HT-29 (cell line): ENCODE results near the gene RNF167. TPM values are rescaled to one million over a fixed set of nuclear protein-coding genes. Genes with fewer than 3 reads are reported as not detected.

Experiments used
- DNase-seq: peaks from one replicate; pipeline ENCODE4 v3.0.0-alpha.2; 2015; ENCODE audit warnings: low spot score
- total RNA-seq: library from RNA; depleted of rRNA; stranded (reverse); fragments of >200 nt; shearing (Covaris generic); gene quantifications from 2 replicates; pipeline ENCODE4 v1.2.3, GENCODE V29; 2014

Gene RNF167
- total RNA-seq, 1 experiment from 2014 or later: 62.9 TPM

DNA sequence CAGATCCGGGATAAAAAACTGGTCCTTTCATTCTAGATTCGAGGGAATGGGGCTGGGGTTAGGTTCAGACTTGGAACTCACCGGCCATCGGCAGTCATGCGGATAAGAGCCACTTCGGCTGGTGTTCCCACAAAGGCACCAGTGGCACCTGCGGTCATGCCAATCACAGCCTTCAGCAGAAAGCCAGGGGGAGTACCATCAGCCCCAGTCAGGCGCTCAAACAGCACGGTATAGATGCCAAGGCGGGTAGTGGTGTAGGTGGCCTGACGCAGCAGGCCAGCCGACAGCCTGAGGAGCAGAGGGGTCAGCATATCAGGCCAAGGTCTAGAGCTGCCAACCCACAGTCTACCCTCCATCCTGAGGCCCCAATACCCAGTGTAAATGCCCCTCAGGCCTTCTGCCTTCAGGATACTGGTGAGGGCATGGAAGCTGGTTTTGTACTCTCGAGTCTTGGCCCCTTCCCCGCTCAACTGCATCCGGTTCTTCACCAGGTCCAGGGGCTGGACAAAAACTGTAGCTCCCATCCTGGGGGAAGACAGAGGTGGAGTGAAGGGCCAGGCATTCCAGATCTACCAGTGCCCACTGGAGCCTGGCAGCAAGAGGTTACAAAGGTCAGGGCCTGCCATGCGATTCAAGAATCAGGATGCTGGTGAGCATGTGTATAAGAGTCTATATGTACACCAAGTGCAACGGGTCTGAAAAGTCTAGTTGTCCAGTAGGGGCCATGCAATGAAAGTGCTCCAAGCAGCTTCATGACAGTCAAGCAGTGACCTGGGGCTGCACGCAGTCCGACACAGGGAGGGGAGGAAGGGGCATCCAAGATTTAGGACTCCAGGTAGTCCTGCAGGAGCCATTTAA is 1.2 kb upstream of the RNF167 start:
- no peak for DNase-seq

DNA sequence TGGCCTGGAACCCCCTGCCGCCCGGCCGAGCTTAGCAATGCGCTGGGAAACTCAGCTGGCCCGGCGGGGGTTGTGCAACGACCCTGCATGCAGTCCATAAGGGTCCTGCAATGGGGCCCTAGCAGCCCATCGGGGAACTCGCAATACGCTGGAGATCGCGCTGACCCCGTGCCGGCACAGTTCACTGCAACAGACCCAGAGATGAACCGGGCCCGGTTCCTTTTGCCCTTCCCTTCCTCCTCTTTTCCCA is 597 bp upstream of the RNF167 start:
- DNase-seq: no peak

DNA sequence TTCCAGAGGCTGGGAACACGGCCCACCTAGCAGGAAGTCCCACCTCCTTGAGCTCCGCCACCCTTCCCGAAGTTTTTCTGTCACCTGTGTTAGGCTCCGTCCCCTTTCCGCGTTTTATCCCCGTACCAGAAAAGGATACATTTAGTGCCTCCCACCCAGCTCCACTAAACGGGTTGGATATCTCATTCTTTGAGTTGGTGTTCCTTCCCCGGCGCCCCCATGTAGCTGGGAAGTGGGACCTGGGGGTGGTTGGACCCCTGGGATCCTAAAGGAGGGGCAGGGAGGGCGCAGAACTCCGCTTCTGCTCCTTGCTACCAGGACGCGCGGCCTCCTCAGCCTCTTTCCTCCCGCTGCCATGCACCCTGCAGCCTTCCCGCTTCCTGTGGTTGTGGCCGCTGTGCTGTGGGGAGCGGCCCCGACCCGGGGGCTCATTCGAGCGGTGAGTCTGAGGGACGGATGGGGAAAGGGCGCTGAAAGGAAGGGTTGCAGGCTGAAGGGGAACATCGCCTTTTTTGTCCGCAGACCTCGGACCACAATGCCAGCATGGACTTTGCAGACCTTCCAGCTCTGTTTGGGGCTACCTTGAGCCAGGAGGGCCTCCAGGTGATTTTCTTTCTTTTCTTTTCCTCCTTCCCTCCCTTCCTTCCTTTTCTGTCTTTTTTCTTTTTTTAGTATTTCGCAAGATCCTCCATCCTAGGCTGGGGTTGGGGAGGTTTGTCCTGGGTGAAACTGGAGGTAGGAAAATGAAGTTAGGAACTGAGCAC is 669 bp downstream of the RNF167 start:
- no peak for DNase-seq

DNA sequence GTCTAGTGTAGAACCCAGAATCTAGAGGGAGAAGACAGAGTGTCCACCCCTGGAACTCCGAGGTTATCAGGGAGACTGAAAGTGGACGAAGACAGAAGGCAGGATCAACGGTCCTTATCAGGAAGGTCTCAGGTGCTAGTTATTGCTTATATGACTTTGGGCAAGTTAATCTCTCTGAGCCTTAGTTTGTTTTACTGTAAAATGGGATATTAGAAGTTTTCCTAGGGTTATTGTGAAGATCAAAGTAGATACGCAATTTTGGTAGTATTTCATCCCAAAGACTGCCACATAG is 1.2 kb downstream of the RNF167 start:
- no peak for DNase-seq

DNA sequence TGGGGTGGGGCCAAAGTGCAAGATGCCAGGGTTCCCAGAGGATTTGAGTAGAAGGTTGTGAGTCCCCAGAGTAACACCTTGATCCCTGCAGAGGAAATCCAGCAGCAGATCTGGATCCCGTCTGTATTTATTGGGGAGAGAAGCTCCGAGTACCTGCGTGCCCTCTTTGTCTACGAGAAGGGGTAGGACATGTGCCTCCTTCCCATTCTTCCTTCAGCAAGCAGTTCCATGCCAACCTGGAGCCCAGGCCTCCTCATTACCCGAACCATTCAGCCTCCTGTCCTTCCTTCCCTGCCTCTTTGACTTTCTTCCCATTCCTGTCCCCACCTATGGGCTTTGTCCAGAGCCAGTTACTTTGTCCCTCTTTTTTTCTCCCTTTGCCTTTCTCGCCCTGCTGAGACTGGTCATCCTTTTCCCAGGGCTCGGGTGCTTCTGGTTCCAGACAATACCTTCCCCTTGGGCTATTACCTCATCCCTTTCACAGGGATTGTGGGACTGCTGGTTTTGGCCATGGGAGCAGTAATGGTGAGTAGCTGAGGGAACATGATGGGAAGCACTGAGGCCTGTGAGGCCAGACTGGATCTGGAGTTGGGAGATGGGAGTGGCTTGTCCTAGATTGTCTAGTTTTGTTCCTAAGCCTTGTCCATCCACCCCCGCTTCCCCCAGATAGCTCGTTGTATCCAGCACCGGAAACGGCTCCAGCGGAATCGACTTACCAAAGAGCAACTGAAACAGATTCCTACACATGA is 2.9 kb downstream of the RNF167 start:
- DNase-seq: no peak

DNA sequence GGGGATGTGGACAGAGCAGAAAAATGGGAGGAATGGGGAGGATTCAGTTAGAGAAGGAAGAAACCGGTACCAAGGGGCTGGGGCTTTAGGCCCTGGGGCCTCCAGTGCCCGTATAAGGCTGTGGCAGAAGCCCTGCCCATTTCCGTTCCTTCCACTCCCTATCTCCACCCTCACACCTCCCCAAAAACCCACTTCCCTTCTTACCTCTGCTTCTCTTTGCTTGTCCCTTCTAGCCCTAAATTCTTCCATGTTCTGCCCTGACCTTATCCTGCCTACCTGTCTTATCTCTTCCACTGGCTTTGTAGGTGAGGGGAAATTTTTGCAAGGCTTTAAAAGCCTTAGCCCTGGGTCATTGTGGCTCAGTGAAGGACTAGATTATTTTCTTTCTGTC is 4.1 kb downstream of the RNF167 start:
- DNase-seq: no peak

DNA sequence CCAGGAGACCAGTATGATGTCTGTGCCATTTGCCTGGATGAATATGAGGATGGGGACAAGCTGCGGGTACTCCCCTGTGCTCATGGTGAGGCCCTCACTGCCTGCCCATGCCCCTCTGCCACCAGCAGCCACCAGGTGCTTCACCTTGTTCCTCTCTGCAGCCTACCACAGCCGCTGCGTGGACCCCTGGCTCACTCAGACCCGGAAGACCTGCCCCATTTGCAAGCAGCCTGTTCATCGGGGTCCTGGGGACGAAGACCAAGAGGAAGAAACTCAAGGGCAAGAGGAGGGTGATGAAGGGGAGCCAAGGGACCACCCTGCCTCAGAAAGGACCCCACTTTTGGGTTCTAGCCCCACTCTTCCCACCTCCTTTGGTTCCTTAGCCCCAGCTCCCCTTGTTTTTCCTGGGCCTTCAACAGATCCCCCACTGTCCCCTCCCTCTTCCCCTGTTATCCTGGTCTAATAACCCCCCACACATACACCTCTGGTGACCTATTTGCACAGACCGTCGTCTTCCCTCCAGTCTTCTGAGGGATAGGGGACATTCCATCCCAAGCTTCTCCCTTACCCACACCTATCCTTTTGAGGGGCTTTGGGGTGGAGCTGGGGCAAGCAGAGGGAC is 4.6 kb downstream of the RNF167 start:
- no peak for DNase-seq

DNA sequence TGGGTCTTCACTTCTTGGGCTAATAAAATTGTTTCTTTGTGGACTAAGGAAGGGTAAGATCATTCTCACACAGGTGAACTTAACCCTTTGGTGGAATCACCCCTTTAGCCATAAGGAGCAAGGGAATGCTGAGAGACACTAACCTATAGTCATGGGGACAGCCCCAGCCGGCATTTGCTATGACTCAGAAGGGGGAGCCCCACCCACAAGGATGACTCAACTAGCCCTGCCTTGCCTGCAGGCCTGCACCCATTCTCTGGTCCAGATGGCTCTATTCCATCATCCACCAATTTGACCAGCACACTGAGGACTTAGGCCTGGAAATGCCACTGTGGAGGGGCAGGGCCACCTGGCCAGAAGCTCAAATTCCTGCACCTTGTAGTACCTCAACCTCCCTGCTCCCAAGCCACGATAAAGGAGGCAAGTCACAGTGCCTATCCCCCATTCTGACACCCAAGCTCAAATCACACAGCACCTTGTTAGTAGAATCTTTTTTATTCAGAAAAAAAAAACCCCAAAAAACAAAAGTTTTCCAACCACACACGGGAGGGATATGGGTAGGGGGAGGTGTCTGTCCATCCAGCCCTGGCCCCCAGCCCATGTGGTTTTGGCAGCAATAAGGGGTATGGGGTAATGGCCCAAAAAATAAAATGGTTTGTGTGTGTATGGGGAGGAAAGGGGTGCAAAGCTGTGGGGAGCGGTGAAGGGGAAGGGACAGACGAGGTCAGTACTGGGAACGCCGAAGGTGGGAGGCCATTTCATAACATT is 5.3 kb downstream of the RNF167 start:
- DNase-seq: peak; percentile 67

DNA sequence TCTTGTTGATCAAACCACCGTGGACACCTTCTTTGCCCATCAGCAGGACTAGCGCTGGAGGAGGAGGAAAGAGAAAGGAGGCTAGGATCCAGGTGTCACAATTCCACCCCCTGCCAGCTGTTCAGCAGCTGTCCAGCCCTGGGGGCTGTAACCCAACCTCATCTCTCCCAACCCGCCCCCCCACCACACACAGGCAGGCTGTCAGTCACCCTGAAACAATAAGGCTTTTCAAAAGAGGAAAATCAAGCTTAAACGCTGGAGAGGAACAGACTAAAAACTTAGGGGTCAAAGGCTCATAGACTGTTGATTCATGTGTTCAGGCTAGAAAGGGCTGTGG is 5.8 kb downstream of the RNF167 start:
- DNase-seq: no peak

DNA sequence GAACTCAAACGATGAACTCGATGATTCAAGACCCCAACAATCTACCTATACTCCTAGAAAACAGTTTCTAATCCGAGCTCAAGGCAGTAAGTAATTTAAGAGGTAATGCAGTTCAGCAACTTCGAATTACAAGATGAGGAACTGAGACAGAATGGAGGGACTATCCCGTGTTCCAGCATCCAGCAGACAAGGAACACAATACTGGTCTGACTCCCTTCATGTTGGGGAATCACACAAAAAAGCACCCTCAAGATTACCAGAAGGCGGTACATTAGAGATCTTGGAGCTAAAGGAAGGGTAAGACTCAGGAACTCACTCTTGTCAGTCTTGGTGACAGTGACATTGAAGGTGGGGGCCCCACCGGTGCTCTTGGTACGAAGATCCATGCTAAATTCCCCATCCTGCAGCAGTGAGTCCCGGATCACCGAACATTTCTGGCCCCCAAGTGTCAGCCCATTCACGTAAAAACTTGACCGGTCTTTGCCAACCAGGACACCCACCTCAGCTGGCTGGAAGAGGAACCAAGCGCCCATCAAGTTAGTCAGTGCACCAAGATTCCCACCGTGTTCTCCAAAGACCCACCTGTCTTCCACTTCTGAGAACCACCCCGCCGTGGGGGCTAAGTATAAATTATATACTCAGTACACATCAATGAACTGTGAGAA is 6.4 kb downstream of the RNF167 start:
- DNase-seq: no peak

DNA sequence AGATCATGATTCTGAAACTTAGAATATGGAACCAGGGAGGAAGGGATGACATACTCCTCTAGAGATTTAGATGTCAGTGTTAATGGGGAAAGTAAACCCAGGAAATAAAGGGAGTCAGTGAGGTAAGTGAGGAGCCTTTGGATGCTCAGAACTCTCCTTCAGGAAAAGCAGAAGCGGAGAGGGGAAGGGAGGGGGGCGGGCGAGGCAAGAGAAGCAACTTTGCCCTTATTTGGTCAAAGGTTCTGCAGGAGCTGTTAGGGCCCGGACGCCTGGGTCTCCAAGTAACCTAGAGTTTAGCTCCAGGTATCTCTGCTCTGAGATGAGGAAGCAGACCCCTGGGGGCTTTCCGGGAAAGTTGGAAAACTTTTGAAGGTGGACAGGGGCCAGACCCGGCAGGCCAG is 6.9 kb downstream of the RNF167 start:
- DNase-seq: no peak

DNA sequence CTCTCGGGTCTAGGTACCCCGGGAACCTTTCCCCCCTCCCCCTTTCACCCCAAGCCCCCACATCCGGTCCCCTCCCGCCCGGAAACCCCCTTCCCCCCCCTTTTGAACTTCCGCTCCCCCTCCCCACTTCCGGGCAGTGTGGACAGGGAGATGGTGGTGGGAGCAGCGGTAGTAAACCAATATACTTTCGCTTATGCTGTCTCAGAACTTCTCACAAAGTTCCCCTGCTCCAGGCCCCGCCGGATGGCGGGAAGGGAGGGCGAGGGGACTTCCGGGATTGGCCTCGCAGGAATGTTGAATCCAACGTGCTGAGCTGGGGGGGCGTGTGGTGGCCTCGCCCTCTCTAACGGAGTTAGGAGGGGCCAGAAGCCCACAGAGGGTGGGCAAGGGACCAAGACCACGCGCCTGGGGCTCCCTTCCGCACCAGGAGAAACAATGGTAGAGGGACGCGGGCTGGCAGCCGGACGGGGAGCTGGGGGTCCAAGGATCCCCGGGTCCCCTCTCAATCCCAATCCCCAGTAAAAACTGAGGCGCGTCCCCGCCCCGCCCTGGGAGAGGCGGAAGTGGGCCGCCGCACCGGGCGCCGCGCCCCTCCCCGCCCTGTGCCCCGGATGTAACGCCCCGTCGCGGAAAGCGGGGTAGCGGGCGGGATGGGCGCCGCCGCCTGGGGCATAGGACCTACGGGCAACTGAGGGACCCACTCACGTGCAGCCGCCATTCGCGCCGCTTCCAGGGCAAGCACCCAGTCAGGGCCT is 7.5 kb downstream of the RNF167 start:
- DNase-seq: peak; percentile 44

DNA sequence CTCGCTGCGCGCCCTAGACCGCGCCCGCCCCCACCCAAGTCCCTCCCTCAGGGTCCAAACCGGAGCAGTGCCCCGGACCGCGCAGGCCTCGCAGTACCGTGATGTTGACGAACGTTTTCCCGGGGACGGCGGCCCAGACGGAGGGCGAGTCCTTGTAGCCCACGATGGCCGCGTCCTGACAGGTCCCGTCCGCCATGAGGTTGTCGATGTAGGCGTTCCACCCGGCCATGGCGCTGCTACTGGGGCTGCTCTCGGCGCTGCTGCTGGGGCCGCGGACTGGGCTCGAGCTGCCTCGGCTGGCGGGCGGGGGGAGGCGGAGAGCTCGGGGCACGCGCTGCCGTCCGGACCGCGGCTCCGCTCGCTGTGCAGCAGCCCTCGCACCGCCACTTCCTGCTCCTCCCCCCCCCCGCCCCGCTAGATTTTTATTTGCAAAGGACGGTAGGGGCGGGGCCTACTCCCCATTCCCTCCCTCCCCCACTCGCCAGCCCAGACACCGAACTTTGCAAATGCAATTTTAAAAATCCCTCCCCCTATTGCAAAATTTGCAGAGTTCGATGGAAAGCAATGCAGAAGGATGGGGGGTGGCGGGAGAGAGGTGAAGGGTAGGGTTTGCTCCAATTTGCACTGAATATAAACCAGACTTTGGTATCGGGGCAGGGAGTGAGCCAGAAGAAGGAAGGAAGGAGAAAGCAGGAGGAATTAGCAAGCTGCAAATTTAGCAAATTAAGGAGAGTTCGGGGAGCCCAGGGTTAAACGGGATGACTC is 8.3 kb downstream of the RNF167 start, which contains the start of gene PFN1:
Gene PFN1 (minus strand): TSS at position 365 of the 765 bp plus-strand sequence. CDS start 136 bp downstream, at position 229.
- DNase-seq: peak; percentile 78

DNA sequence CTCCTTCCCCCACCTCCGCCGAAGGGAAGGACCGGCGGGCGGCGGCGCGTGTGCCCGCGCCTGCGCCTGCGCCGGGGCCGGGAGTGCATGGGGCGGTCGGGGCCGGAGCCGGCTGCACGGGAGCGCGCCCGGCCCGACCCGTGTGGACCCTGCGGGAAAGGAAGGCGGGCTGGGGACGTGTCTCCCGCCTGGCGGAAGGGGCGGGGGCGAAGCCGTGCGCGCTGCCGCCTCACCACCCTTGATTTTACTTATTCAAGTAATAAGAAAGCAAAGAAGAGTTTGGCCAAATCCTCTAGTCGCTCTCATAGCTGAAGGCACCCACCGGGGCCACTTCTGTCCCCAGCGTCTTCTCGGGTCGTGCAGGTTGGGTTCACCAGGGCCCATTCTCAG is 8.9 kb downstream of the RNF167 start:
- peak; percentile 72 for DNase-seq

DNA sequence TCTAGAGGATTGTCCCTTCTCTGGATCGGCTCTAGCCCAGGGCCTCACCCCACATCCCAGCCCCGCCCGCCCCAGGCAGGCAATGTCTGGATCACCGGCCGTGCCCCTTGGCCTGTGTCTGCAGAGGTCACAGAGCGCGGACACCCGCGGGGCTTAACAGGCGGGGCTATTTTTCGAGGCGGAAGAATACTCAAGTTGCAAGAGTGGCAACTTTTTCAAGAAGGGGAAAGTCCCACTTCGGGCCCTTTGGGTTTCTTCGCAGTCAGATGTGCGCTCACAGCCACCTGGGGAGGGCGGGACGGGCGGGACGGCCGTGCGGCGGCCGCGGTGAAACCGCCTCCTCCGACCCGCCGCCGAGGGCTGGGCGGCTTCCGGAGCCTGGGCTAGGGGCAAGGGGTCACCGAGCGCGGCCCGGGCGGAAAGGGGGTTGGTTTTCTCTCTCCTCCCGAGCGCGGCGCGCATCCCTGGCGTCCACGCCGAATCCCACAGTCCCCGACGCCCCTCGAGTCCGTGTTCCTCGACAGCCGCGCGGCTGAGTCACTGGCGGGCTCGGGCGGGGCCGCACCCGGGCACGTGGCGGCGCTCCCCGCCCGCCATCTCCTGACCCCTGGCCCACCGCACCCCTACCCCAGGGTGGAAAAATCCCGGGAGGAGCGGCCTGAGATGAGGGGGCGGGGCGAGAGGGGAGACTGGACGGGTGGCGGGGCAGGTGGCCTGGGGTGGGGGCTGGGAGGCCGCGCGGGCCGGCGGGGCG is 9.4 kb downstream of the RNF167 start:
- peak; percentile 69 for DNase-seq

DNA sequence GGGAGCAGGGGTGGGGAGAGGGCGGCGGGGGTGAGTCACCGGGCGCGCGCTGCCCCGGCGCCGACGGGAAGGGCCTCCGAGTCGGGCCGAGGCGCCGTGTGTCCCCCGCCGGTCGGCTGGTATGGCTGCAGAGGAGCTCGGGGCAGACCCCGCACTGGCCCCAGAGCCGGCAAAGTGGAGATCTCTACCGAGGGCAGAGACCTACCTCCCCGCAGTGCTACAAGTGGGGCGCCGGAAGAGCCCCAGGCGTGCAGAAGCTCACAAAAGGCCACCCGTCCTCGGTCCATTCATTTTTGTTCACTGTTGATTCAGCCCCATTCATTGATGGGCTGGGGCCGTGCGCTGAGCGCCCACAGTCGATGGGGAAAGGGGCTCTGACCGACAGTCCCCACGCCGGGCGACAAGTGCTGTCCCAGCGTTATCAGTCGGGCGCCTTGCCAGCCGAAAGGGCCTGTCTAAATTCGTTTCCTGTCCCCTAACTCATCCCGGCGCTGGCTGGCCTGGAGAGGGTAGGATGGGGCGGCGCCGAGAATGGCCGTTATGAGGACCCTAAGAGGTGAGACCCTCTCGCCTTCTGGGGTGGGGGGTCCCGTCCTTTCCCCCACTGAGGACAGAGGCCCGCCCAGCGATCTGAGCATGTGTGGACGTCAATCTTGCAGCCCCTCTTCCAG is 10.1 kb downstream of the RNF167 start:
- peak; percentile 32 for DNase-seq

DNA sequence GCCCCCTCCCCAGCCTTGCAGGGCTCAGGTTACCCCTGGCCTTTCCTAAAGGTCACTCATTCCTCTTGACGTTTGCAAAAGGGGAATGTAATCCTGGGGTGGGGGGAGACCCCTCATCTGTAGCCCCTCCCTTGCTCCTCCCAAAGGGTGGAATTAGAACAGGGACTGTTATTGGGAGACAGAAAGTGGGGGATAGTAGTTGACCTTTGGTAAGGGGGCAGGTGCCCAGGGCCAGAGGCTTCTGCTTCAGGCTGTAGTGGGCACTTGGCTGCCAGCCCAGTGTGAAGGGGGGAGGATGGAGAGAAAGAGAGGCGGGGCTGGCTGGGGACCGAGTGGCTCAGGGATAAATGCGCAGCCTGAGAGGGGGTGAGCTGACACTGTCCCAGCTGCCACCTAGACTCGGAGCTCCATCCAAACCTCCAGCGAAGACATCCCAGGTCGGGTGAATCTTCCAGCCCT is 10.7 kb downstream of the RNF167 start, which contains the start of gene ENO3:
Gene ENO3 (plus strand): TSS at position 374 of the 459 bp plus-strand sequence. CDS start 711 bp downstream, outside the sequence.
- DNase-seq: no peak

DNA sequence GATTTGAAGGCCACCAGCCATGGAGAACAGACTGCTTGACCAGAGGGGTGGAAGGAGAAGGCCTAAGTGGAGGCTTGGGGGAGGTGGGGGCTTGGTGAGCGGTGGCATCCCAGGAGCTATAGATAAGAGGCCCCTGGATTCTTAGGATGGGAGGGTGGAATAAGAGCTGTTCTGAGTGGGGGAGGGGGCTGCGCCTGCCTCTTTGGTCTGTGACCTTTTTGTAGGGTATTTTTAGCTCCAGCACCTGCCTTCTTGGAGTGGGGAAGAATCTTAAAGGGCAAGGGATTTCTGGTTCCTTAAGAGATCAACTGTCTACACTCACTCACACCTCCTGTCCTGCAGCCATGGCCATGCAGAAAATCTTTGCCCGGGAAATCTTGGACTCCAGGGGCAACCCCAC is 11.4 kb downstream of the RNF167 start:
- no peak for DNase-seq
